Measurements from ENCODE around the gene FABP1.
A peak's percentile ranks its signal among the peaks of the same experiment; 100 is the strongest.

The FABP1 gene

GRCh38 chr2:88127888-88128653, at the start of gene FABP1:
FABP1 (minus strand) TSS chr2:88128062; CDS start chr2:88128017, 45 bp downstream.
- no peak for DNase-seq

GRCh38 chr2:88177556-88177955, 49.7 kb upstream of the FABP1 start:
- no peak for DNase-seq

GRCh38 chr2:88176352-88176984, 48.6 kb upstream of the FABP1 start:
- DNase-seq = no peak

GRCh38 chr2:88172882-88173281, 45.0 kb upstream of the FABP1 start:
- DNase-seq = no peak

GRCh38 chr2:88171966-88172365, 44.1 kb upstream of the FABP1 start:
- no peak for DNase-seq

- DNase-seq = no peak
These were observed 42.6 kb upstream of the FABP1 start for GRCh38 chr2:88170472-88170892.

GRCh38 chr2:88168386-88168785, 40.5 kb upstream of the FABP1 start:
- no peak for DNase-seq

- DNase-seq = no peak
These were observed 39.9 kb upstream of the FABP1 start for GRCh38 chr2:88167740-88168139.

- no peak for DNase-seq
These were observed 37.6 kb upstream of the FABP1 start for GRCh38 chr2:88165332-88166003.

GRCh38 chr2:88161446-88162244, 33.8 kb upstream of the FABP1 start:
- DNase-seq = no peak

GRCh38 chr2:88160517-88160916, 32.7 kb upstream of the FABP1 start:
- no peak for DNase-seq

GRCh38 chr2:88159955-88160415, 32.1 kb upstream of the FABP1 start:
- peak; percentile 34 for DNase-seq

GRCh38 chr2:88159481-88159880, 31.6 kb upstream of the FABP1 start:
- no peak for DNase-seq

GRCh38 chr2:88148929-88149438, 21.1 kb upstream of the FABP1 start:
- DNase-seq = no peak

GRCh38 chr2:88147145-88147544, 19.3 kb upstream of the FABP1 start:
- DNase-seq = no peak

GRCh38 chr2:88146590-88146989, 18.7 kb upstream of the FABP1 start:
- DNase-seq = no peak

GRCh38 chr2:88144914-88145497, 17.1 kb upstream of the FABP1 start:
- no peak for DNase-seq

- no peak for DNase-seq
These were observed 16.4 kb upstream of the FABP1 start for GRCh38 chr2:88144271-88144670.

- DNase-seq = no peak
These were observed 14.1 kb upstream of the FABP1 start for GRCh38 chr2:88141952-88142351.

- no peak for DNase-seq
These were observed 11.9 kb upstream of the FABP1 start for GRCh38 chr2:88139804-88140203.

GRCh38 chr2:88139203-88139702, 11.4 kb upstream of the FABP1 start:
- no peak for DNase-seq

GRCh38 chr2:88137833-88138232, 10.0 kb upstream of the FABP1 start:
- DNase-seq = no peak
